Hepatocyte (in vitro differentiated cells): Measurements from ENCODE around the gene PTPRN2. TPM values are rescaled to one million over a fixed set of nuclear protein-coding genes. Genes with fewer than 3 reads are reported as not detected.

Experiments used
- DNase-seq: peaks from one replicate; pipeline ENCODE4 v3.0.0-alpha.2; 2016; ENCODE audit warnings: low spot score
- H2AFZ ChIP-seq: fragments of 200-600 bp; sonication (generic); 2 replicates; pipeline ENCODE4 v1.6.0; 2016; ENCODE audit warnings: antibody characterized with exemption, mild to moderate bottlenecking
- H3K27ac ChIP-seq: fragments of 200-600 bp; sonication (generic); 2 replicates; pipeline ENCODE4 v1.5.1; 2016; ENCODE audit warnings: mild to moderate bottlenecking
- H3K27me3 ChIP-seq: fragments of 200-600 bp; sonication (generic); 2 replicates; pipeline ENCODE4 v1.6.1; 2016
- H3K36me3 ChIP-seq: fragments of 200-600 bp; sonication (generic); replicated peaks from 2 replicates; pipeline ENCODE4 v1.5.1; 2016; ENCODE audit warnings: low read depth; ENCODE audit not compliant: insufficient read depth
- H3K4me1 ChIP-seq: fragments of 200-600 bp; sonication (generic); 2 replicates; pipeline ENCODE4 v1.5.1; 2016; ENCODE audit warnings: mild to moderate bottlenecking, moderate library complexity; ENCODE audit not compliant: insufficient read depth
- H3K4me2 ChIP-seq: fragments of 200-600 bp; sonication (generic); 2 replicates; pipeline ENCODE4 v1.6.0; 2016
- H3K4me3 ChIP-seq: fragments of 200-600 bp; sonication (generic); 2 replicates; pipeline ENCODE4 v1.5.1; 2016; ENCODE audit warnings: mild to moderate bottlenecking
- H3K79me2 ChIP-seq: fragments of 200-600 bp; sonication (generic); 2 replicates; pipeline ENCODE4 v1.6.0; 2017; ENCODE audit warnings: mild to moderate bottlenecking
- H3K9me2 ChIP-seq: fragments of 200-600 bp; sonication (generic); replicated peaks from 2 replicates; pipeline ENCODE4 v1.6.0; 2017; ENCODE audit warnings: mild to moderate bottlenecking; ENCODE audit not compliant: insufficient read depth
- H3K9me3 ChIP-seq: fragments of 200-600 bp; sonication (generic); 2 replicates; pipeline ENCODE4 v1.5.1; 2016; ENCODE audit warnings: low read depth, mild to moderate bottlenecking
- H4K20me1 ChIP-seq: fragments of 200-600 bp; sonication (generic); 2 replicates; pipeline ENCODE4 v1.6.0; 2016; ENCODE audit warnings: mild to moderate bottlenecking; ENCODE audit not compliant: insufficient read depth, poor library complexity, severe bottlenecking
- EZH2 ChIP-seq: fragments of 200-600 bp; sonication (generic); IDR thresholded peaks from 2 replicates; pipeline ENCODE4 v1.6.1; 2016; ENCODE audit warnings: antibody characterized with exemption, mild to moderate bottlenecking, borderline replicate concordance
- EZH2phosphoT487 ChIP-seq: fragments of 200-600 bp; sonication (generic); IDR thresholded peaks from one replicate; pipeline ENCODE4 v1.6.1; 2018; ENCODE audit warnings: antibody characterized with exemption, mild to moderate bottlenecking, low read depth, moderate library complexity; ENCODE audit not compliant: unreplicated experiment, severe bottlenecking
- WGBS: methylation state at CpG from one replicate; pipeline ENCODE4 v1.1.6; 2016; ENCODE audit warnings: low lambda C conversion rate; ENCODE audit errors: missing lambda C conversion rate; 5-methylcytosine and 5-hydroxymethylcytosine counted together
- polyA plus RNA-seq: library from polyadenylated mRNA; unstranded; fragments of >200 nt; fragmentation: Nextera tagmentation; extraction: Ambion mirVana; gene quantifications from 2 replicates; pipeline ENCODE4 v1.2.1, GENCODE V29; 2016
- total RNA-seq: library from RNA; depleted of rRNA; stranded (reverse); fragments of >200 nt; gene quantifications from 2 replicates; pipeline ENCODE4 v1.2.3, GENCODE V29; 2014
- TF ChIP-seq, protein P1 (sequence below): fragments of 200-600 bp; sonication (generic); IDR thresholded peaks from 2 replicates; pipeline ENCODE4 v1.5.1; 2016; ENCODE audit warnings: antibody characterized with exemption, mild to moderate bottlenecking; ENCODE audit not compliant: poor library complexity

The PTPRN2 gene
- total and polyA plus RNA-seq, 2 experiments from 2014 or later: 2.1 to 3.3 TPM

DNA sequence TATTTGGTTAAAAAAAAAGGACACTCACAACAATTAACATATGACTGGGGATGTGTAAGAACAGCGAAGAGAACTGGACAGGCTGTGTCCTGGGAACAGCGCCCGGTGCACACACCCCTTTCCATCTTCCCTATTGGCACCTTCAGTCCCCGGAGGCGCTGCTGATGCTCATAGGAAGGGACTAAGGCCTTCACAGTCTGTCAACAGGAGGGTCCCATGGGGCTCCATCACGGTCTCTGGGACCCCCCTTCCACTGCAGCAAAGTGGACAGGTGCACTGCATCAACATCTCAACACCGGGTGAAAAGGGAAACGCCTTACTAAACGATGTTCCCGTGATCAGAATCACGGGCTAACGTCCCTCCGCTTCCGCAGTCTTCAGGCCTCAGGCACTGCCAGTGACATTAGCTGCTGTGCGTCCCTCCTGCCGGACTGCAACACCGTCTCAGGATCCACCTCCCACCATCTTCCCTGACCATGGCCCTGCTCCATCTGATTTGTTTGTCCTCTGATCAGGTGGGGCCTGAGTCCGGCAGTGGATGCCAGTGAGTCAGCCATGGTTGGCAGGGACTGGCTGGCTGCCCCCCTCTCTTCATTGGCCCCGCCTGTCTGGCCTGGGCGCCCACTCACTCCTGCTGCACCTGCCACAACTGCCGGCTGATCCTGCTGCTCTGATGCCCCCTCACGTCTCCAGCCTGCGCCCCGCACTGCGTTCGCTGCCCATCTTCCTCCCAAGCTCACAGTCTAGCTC lies 636.1 kb downstream of the PTPRN2 start:
- H3K27me3 ChIP-seq: no peaks in the 10 kb centered on the region
- TF ChIP-seq EZH2phosphoT487 (no peak), EZH2 (no peak)
- TF ChIP-seq, protein P1, sequence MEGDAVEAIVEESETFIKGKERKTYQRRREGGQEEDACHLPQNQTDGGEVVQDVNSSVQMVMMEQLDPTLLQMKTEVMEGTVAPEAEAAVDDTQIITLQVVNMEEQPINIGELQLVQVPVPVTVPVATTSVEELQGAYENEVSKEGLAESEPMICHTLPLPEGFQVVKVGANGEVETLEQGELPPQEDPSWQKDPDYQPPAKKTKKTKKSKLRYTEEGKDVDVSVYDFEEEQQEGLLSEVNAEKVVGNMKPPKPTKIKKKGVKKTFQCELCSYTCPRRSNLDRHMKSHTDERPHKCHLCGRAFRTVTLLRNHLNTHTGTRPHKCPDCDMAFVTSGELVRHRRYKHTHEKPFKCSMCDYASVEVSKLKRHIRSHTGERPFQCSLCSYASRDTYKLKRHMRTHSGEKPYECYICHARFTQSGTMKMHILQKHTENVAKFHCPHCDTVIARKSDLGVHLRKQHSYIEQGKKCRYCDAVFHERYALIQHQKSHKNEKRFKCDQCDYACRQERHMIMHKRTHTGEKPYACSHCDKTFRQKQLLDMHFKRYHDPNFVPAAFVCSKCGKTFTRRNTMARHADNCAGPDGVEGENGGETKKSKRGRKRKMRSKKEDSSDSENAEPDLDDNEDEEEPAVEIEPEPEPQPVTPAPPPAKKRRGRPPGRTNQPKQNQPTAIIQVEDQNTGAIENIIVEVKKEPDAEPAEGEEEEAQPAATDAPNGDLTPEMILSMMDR: no peak
- H3K27ac ChIP-seq: no peak overlapping the region
- no peaks in the 10 kb centered on the region for H3K36me3 ChIP-seq
- no peaks in the 10 kb centered on the region for H3K9me2 ChIP-seq
- WGBS: 89% methylated on average over 26 of the region's 26 CpGs
- H3K4me1 ChIP-seq: no peaks in the 10 kb centered on the region
- peaks cover 4% of the 10 kb centered on the region for H3K9me3 ChIP-seq
- H4K20me1 ChIP-seq: no peaks in the 10 kb centered on the region
- H2AFZ ChIP-seq: no peak overlapping the region
- no peaks in the 10 kb centered on the region for H3K79me2 ChIP-seq
- H3K4me2 ChIP-seq: no peak overlapping the region
- DNase-seq: no peak
- H3K4me3 ChIP-seq: no peak overlapping the region

DNA sequence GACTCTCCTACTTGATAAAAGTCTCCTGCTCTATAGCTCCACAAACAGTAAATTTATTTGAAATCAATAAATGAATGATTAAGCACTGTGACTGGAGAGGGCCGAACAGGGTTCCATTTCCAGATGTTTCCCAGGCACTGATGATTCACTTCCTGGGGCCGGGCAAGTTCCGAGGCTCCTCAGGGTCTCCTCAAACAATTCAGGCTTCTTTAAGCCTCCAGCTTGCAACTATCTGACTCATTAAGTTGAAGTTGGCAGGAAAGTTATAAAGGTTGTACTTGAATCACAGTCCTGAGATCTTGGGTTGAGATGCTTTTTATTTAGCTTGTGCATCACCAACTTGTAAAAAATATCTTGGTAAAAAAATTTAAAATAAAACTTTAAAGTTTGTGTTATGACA lies 637.9 kb downstream of the PTPRN2 start:
- H3K4me1 ChIP-seq: no peaks in the 10 kb centered on the region
- H2AFZ ChIP-seq: no peak overlapping the region
- 53% methylated on average over 3 of the region's 3 CpGs for WGBS
- H3K36me3 ChIP-seq: no peaks in the 10 kb centered on the region
- H3K27me3 ChIP-seq: no peaks in the 10 kb centered on the region
- H3K9me3 ChIP-seq: peaks cover 4% of the 10 kb centered on the region
- no peaks in the 10 kb centered on the region for H3K9me2 ChIP-seq
- DNase-seq: no peak
- no peak overlapping the region for H3K27ac ChIP-seq
- no peaks in the 10 kb centered on the region for H4K20me1 ChIP-seq
- H3K79me2 ChIP-seq: no peaks in the 10 kb centered on the region
- no peak overlapping the region for H3K4me2 ChIP-seq
- no peak overlapping the region for H3K4me3 ChIP-seq
- TF ChIP-seq EZH2phosphoT487 (no peak), EZH2 (no peak)
- TF ChIP-seq, protein P1: no peak

DNA sequence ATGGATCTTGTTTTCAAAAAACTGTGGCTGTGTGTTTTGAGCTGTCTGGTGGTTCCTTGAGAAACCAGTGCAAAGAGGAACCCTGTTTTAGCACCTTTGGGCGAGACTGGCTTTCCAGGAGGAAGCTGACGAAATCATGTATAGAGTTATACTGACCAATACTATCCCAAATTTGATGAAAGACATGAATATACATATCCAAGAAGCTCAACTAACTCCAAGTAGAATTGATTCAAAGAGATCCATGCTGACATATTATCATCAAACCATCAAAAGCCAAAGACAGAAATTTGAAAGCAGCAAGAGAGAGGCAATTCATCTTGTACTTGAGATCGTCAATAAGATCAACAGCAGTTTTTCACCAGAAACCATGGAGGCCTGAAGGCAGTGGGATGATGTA lies 640.1 kb downstream of the PTPRN2 start:
- no peaks in the 10 kb centered on the region for H3K36me3 ChIP-seq
- no peak for TF ChIP-seq EZH2
- TF ChIP-seq, protein P1: no peak
- no peak for TF ChIP-seq EZH2phosphoT487
- no peak overlapping the region for H3K27ac ChIP-seq
- H3K4me1 ChIP-seq: no peaks in the 10 kb centered on the region
- H3K9me3 ChIP-seq: peaks cover 4% of the 10 kb centered on the region
- H4K20me1 ChIP-seq: no peaks in the 10 kb centered on the region
- H3K27me3 ChIP-seq: no peaks in the 10 kb centered on the region
- H3K4me3 ChIP-seq: no peak overlapping the region
- no peak overlapping the region for H3K4me2 ChIP-seq
- DNase-seq: no peak
- H3K79me2 ChIP-seq: no peaks in the 10 kb centered on the region
- H2AFZ ChIP-seq: no peak overlapping the region
- no peaks in the 10 kb centered on the region for H3K9me2 ChIP-seq
- WGBS: 85% methylated on average over 3 of the region's 3 CpGs
